KMS-11 (cell line): ENCODE measurements around the gene CRYL1.

Experiments used
- H2AFZ ChIP-seq: fragments of 200-600 bp; sonication (generic); 2 replicates; pipeline ENCODE4 v1.6.1; 2016; ENCODE audit warnings: antibody characterized with exemption, mixed run types, low read depth
- H3K27ac ChIP-seq: fragments of 200-600 bp; sonication (generic); 2 replicates; pipeline ENCODE4 v1.6.1; 2016; ENCODE audit warnings: mild to moderate bottlenecking, mixed run types
- H3K27me3 ChIP-seq: fragments of 200-600 bp; sonication (generic); 2 replicates; pipeline ENCODE4 v1.6.1; 2017; ENCODE audit warnings: mild to moderate bottlenecking, low read depth, mixed run types, moderate library complexity; ENCODE audit not compliant: insufficient read depth
- H3K36me3 ChIP-seq: fragments of 200-600 bp; sonication (generic); 2 replicates; pipeline ENCODE4 v1.6.1; 2017; ENCODE audit warnings: mild to moderate bottlenecking, mixed run types; ENCODE audit not compliant: insufficient read depth
- H3K4me1 ChIP-seq: fragments of 200-600 bp; sonication (generic); 2 replicates; pipeline ENCODE4 v1.6.1; 2016; ENCODE audit warnings: mild to moderate bottlenecking, low read depth, mixed run types; ENCODE audit not compliant: poor library complexity, severe bottlenecking
- H3K4me2 ChIP-seq: fragments of 200-600 bp; sonication (generic); 2 replicates; pipeline ENCODE4 v1.7.0; 2016; ENCODE audit warnings: mild to moderate bottlenecking, mixed run types
- H3K4me3 ChIP-seq: fragments of 200-600 bp; sonication (generic); IDR thresholded peaks from 2 replicates; pipeline ENCODE4 v1.6.1; 2017; ENCODE audit warnings: low read depth, low read length, mixed read lengths; ENCODE audit not compliant: insufficient read depth
- H3K79me2 ChIP-seq: fragments of 200-600 bp; sonication (generic); 2 replicates; pipeline ENCODE4 v1.6.1; 2016; ENCODE audit warnings: low read depth, mixed run types; ENCODE audit not compliant: insufficient read depth
- H3K9ac ChIP-seq: fragments of 200-600 bp; sonication (generic); 2 replicates; pipeline ENCODE4 v1.6.1; 2016; ENCODE audit warnings: mild to moderate bottlenecking, mixed run types
- H4K20me1 ChIP-seq: fragments of 200-600 bp; sonication (generic); 2 replicates; pipeline ENCODE4 v1.6.1; 2016; ENCODE audit warnings: mild to moderate bottlenecking, mixed run types; ENCODE audit not compliant: insufficient read depth
- CTCF ChIP-seq: fragments of 200-600 bp; sonication (generic); conservative IDR thresholded peaks from 2 replicates; pipeline ENCODE4 v1.6.1; 2017; ENCODE audit warnings: low read depth, mild to moderate bottlenecking, antibody characterized with exemption, low read length, moderate library complexity, mixed read lengths

The CRYL1 gene

GRCh38 chr13:20395061-20395916 lies 130.4 kb downstream of the CRYL1 start:
- Histone ChIP-seq H2AFZ (no peak overlapping the region), H3K27me3 (no peaks in the 10 kb centered on the region), H3K27ac (no peak overlapping the region), H3K9ac (no peak overlapping the region), H3K4me3 (no peak overlapping the region), H3K4me1 (no peaks in the 10 kb centered on the region), H3K4me2 (no peak overlapping the region), H3K36me3 (no peaks in the 10 kb centered on the region), H3K79me2 (no peaks in the 10 kb centered on the region), H4K20me1 (no peaks in the 10 kb centered on the region)
- TF ChIP-seq CTCF = no peak

GRCh38 chr13:20394506-20394905 lies 131.2 kb downstream of the CRYL1 start:
- H3K36me3 ChIP-seq = no peaks in the 10 kb centered on the region
- H3K4me2 ChIP-seq = no peak overlapping the region
- no peaks in the 10 kb centered on the region for H3K27me3 ChIP-seq

GRCh38 chr13:20394169-20394501 lies 131.5 kb downstream of the CRYL1 start:
- Histone ChIP-seq H3K4me1 (no peaks in the 10 kb centered on the region), H3K36me3 (no peaks in the 10 kb centered on the region), H4K20me1 (no peaks in the 10 kb centered on the region), H2AFZ (no peak overlapping the region), H3K79me2 (no peaks in the 10 kb centered on the region), H3K4me3 (no peak overlapping the region), H3K9ac (no peak overlapping the region), H3K4me2 (no peak overlapping the region), H3K27me3 (no peaks in the 10 kb centered on the region), H3K27ac (no peak overlapping the region)
- TF ChIP-seq CTCF = no peak

More at GRCh38 chr13:20394506-20394905, 131.2 kb downstream of the CRYL1 start:
- Histone ChIP-seq H3K4me3 (no peak overlapping the region), H2AFZ (no peak overlapping the region), H3K4me1 (no peaks in the 10 kb centered on the region), H3K79me2 (no peaks in the 10 kb centered on the region), H3K27ac (no peak overlapping the region), H4K20me1 (no peaks in the 10 kb centered on the region), H3K9ac (no peak overlapping the region)
- TF ChIP-seq CTCF = no peak

GRCh38 chr13:20393273-20394168 lies 132.1 kb downstream of the CRYL1 start:
- no peak overlapping the region for H3K9ac ChIP-seq
- H3K27me3 ChIP-seq = no peaks in the 10 kb centered on the region
- no peak overlapping the region for H2AFZ ChIP-seq
- H3K79me2 ChIP-seq = no peaks in the 10 kb centered on the region
- no peak overlapping the region for H3K27ac ChIP-seq
- H3K36me3 ChIP-seq = no peaks in the 10 kb centered on the region
- no peak overlapping the region for H3K4me2 ChIP-seq
- peaks cover 1% of the 10 kb centered on the region for H3K4me1 ChIP-seq
- TF ChIP-seq CTCF = no peak
- no peaks in the 10 kb centered on the region for H4K20me1 ChIP-seq
- no peak overlapping the region for H3K4me3 ChIP-seq
